Keratinocyte (primary cell): ENCODE measurements around the gene MAP4K3. TPM values are rescaled to one million over a fixed set of nuclear protein-coding genes. Genes with fewer than 3 reads are reported as not detected.
"Not testable (repeated sequence)": the region's sequence is repeated elsewhere in the genome, so short reads cannot be mapped to it uniquely, and the experiment has no call there.

Experiments
- DNase-seq: peaks from one replicate; pipeline ENCODE4 v3.0.0-alpha.2; 2011; ENCODE audit warnings: low read depth, missing footprints, low spot score
- FAIRE-seq: peaks from 2 replicates; lab custom pipeline; 2011; peaks lifted over from hg19 to GRCh38; lab: Jason Lieb, UNC
- H2AFZ ChIP-seq: 2 replicates; pipeline ENCODE4 v1.6.0; 2012; ENCODE audit warnings: low read length, control low read depth, inconsistent platforms; ENCODE audit not compliant: control insufficient read depth
- H3K27ac ChIP-seq: 2 replicates; pipeline ENCODE4 v1.5.1; 2011; ENCODE audit warnings: low read length; ENCODE audit not compliant: control insufficient read depth, insufficient read depth
- H3K27me3 ChIP-seq: 3 replicates; pipeline ENCODE4 v1.6.0; 2011; ENCODE audit warnings: low read length; ENCODE audit not compliant: control insufficient read depth, insufficient read depth; ENCODE audit errors: extremely low read depth
- H3K36me3 ChIP-seq, 2 experiments: 2 replicates in 1 of 2; 3 replicates in 1 of 2; pipeline ENCODE4 v1.5.1; 2011; ENCODE audit warnings: low read length in 2 of 2, mild to moderate bottlenecking in 1 of 2; ENCODE audit not compliant: control insufficient read depth in 2 of 2, insufficient read depth in 2 of 2; ENCODE audit errors: extremely low read depth in 1 of 2
- H3K4me1 ChIP-seq: 3 replicates; pipeline ENCODE4 v1.5.1; 2011; ENCODE audit warnings: low read length; ENCODE audit not compliant: control insufficient read depth, insufficient read depth; ENCODE audit errors: extremely low read depth
- H3K4me2 ChIP-seq: 3 replicates; pipeline ENCODE4 v1.6.0; 2011; ENCODE audit warnings: low read depth, low read length; ENCODE audit not compliant: control insufficient read depth, insufficient read depth; ENCODE audit errors: extremely low read depth
- H3K4me3 ChIP-seq, 3 experiments: fragments of 200-600 bp in 1 of 3; sonication (generic) in 1 of 3; 2 replicates in 2 of 3; 3 replicates in 1 of 3; pipeline ENCODE4 v1.5.1; 2011 to 2016; ENCODE audit warnings: low read length in 3 of 3, mild to moderate bottlenecking in 3 of 3, control low read depth in 2 of 3, inconsistent platforms in 1 of 3, low read depth in 1 of 3, mixed read lengths in 1 of 3, mixed run types in 1 of 3, moderate library complexity in 1 of 3; ENCODE audit not compliant: control insufficient read depth in 2 of 3, insufficient read depth in 2 of 3; ENCODE audit errors: extremely low read depth in 1 of 3
- H3K79me2 ChIP-seq: 2 replicates; pipeline ENCODE4 v1.6.0; 2012; ENCODE audit warnings: low read length; ENCODE audit not compliant: control insufficient read depth, insufficient read depth
- H3K9ac ChIP-seq: 3 replicates; pipeline ENCODE4 v1.6.0; 2011; ENCODE audit warnings: low read length; ENCODE audit not compliant: control insufficient read depth, insufficient read depth; ENCODE audit errors: extremely low read depth
- H3K9me1 ChIP-seq: 3 replicates; pipeline ENCODE4 v1.6.0; 2011; ENCODE audit warnings: low read length; ENCODE audit not compliant: control insufficient read depth, insufficient read depth; ENCODE audit errors: extremely low read depth
- H3K9me3 ChIP-seq: 2 replicates; pipeline ENCODE4 v1.5.1; 2012; ENCODE audit warnings: low read depth, low read length; ENCODE audit not compliant: control insufficient read depth
- H4K20me1 ChIP-seq: 3 replicates; pipeline ENCODE4 v1.6.0; 2011; ENCODE audit warnings: low read length; ENCODE audit not compliant: control insufficient read depth, insufficient read depth; ENCODE audit errors: extremely low read depth
- EZH2 ChIP-seq: IDR thresholded peaks from one replicate; pipeline ENCODE4 v1.6.1; 2012; ENCODE audit warnings: inconsistent platforms, mild to moderate bottlenecking, low read length, moderate library complexity
- dilution Hi-C: fragments of 300-500 bp; cut with MboI; formaldehyde crosslinking; loops from one replicate; pipeline ENCODE4 v1.7.0; 2020; ENCODE audit warnings: low sequenced_read_pairs; ENCODE audit not compliant: extremely low pct_ligation_motif_present
- polyA plus RNA-seq, 5 experiments: library from polyadenylated mRNA; depleted of rRNA in 3 of 5; stranded (reverse) in 3 of 5; stranded (forward) in 1 of 5; unstranded in 1 of 5; fragments of >200 nt; gene quantifications; 1 replicate in 1 of 5; 2 replicates in 3 of 5; 3 replicates in 1 of 5; pipeline versions ENCODE4 v1.2.1 to v1.2.3, GENCODE V29; 2011 to 2012; ENCODE audit warnings: missing spikeins in 2 of 5, low read depth in 1 of 5, low replicate concordance in 1 of 5
- TF ChIP-seq, protein P1 (sequence below), 3 experiments: IDR thresholded peaks in 1 of 3; conservative IDR thresholded peaks in 1 of 3; optimal IDR thresholded peaks in 1 of 3; 2 replicates in 2 of 3; 3 replicates in 1 of 3; pipeline versions ENCODE3 to v1.5.1; 2011; ENCODE audit warnings: low read length in 3 of 3, mild to moderate bottlenecking in 3 of 3, moderate library complexity in 2 of 3, control low read depth in 1 of 3, inconsistent platforms in 1 of 3; ENCODE audit not compliant: insufficient read depth in 2 of 3; ENCODE audit errors: extremely low read depth in 1 of 3

Gene MAP4K3
- polyA plus RNA-seq, 1 donor (not counting 4 experiments of a cell fraction or from before 2014, with no cell fraction given), result 19.4 TPM

GRCh38 chr2:39326644-39327043 is 110.4 kb downstream of the MAP4K3 start:
- Histone ChIP-seq H3K4me3 (no peak overlapping the region), H3K27me3 (no peaks in the 10 kb centered on the region), H3K36me3 (peaks cover 3 to 5% of the 10 kb centered on the region in 2 experiments), H3K9me3 (no peaks in the 10 kb centered on the region), H2AFZ (no peak overlapping the region), H3K4me2 (no peak overlapping the region), H3K79me2 (no peaks in the 10 kb centered on the region), H3K9me1 (no peaks in the 10 kb centered on the region), H3K9ac (no peak overlapping the region), H3K4me1 (no peaks in the 10 kb centered on the region), H3K27ac (no peak overlapping the region), H4K20me1 (no peaks in the 10 kb centered on the region)
- no peak for TF ChIP-seq EZH2
- TF ChIP-seq, protein P1, sequence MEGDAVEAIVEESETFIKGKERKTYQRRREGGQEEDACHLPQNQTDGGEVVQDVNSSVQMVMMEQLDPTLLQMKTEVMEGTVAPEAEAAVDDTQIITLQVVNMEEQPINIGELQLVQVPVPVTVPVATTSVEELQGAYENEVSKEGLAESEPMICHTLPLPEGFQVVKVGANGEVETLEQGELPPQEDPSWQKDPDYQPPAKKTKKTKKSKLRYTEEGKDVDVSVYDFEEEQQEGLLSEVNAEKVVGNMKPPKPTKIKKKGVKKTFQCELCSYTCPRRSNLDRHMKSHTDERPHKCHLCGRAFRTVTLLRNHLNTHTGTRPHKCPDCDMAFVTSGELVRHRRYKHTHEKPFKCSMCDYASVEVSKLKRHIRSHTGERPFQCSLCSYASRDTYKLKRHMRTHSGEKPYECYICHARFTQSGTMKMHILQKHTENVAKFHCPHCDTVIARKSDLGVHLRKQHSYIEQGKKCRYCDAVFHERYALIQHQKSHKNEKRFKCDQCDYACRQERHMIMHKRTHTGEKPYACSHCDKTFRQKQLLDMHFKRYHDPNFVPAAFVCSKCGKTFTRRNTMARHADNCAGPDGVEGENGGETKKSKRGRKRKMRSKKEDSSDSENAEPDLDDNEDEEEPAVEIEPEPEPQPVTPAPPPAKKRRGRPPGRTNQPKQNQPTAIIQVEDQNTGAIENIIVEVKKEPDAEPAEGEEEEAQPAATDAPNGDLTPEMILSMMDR (optimal IDR thresholded peaks at IDR 0.05 in 1 of 3, IDR thresholded peaks at IDR 0.05 in 1 of 3, conservative IDR thresholded peaks at IDR 0.05 in 1 of 3; ENCODE audit: extremely low read depth in 1 of 3, insufficient read depth in 2 of 3, low read length in 3 of 3), result no peak
- dilution Hi-C loops, result no loop called here
- no peak for DNase-seq
- FAIRE-seq, result no peak

DNA sequence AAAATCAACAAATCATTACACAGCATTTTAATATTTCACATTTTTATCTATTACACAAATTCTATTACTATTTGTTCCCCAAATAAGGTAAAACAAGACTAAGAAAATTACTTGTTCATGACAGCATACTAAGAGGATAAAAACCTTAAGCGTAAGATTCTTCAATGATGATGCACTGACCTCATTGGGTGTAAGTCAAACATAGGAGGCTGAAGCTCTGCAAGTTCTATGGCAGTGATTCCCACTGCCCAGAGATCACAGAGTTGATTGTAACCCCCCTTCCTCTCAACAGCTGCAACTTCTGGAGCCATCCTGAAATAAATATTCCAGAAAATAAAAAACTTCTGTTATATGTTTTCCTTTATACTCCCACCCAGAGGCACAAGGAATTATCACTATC is 111.1 kb downstream of the MAP4K3 start:
- Histone ChIP-seq H3K27ac (no peak overlapping the region), H3K4me1 (no peaks in the 10 kb centered on the region), H3K27me3 (no peaks in the 10 kb centered on the region), H3K36me3 (peaks cover 3% of the 10 kb centered on the region in 2 experiments), H3K9me3 (no peaks in the 10 kb centered on the region), H3K4me3 (no peak overlapping the region), H3K9ac (no peak overlapping the region), H4K20me1 (no peaks in the 10 kb centered on the region), H3K79me2 (no peaks in the 10 kb centered on the region), H3K9me1 (no peaks in the 10 kb centered on the region), H2AFZ (no peak overlapping the region), H3K4me2 (no peak overlapping the region)
- DNase-seq (no peak), FAIRE-seq (no peak)
- no peak for TF ChIP-seq EZH2
- TF ChIP-seq, protein P1 (optimal IDR thresholded peaks at IDR 0.05 in 1 of 3, IDR thresholded peaks at IDR 0.05 in 1 of 3, conservative IDR thresholded peaks at IDR 0.05 in 1 of 3; ENCODE audit: extremely low read depth in 1 of 3, insufficient read depth in 2 of 3, low read length in 3 of 3), result no peak
- dilution Hi-C loops, result no loop called here

GRCh38 chr2:39321056-39322035 is 115.7 kb downstream of the MAP4K3 start:
- H3K9me1 ChIP-seq, DNase-seq, H2AFZ ChIP-seq, H3K4me2 ChIP-seq, H3K79me2 ChIP-seq, FAIRE-seq, H3K36me3 ChIP-seq, H3K9ac ChIP-seq, H3K27ac ChIP-seq, dilution Hi-C loops, H3K27me3 ChIP-seq, H3K4me1 ChIP-seq, H3K4me3 ChIP-seq, H4K20me1 ChIP-seq, H3K9me3 ChIP-seq: not testable (repeated sequence)
